Activated CD8-positive, alpha-beta T cell treated with anti-CD3 and anti-CD28 coated beads for 36 hours (primary cell): Measurements from ENCODE around the gene RRM2. TPM values are rescaled to one million over a fixed set of nuclear protein-coding genes. Genes with fewer than 3 reads are reported as not detected.

ENCODE experiments used
- ATAC-seq: fragments of 200-7000 bp; cut with Tn5 transposase; one replicate; pipeline ENCODE4 v1.10.0; 2021; ENCODE audit warnings: mild to moderate bottlenecking, moderate library complexity
- CTCF ChIA-PET: fragments of 350-600 bp; sonication (Branson Sonifier 250); formaldehyde crosslinking; loops from one replicate; lab custom pipeline; 2021; ENCODE audit warnings: antibody characterized with exemption; lab: Charles Lee
- POLR2A ChIA-PET: fragments of 350-600 bp; sonication (Branson Sonifier 250); formaldehyde crosslinking; loops from one replicate; lab custom pipeline; 2021; ENCODE audit warnings: antibody characterized with exemption; lab: Charles Lee
- DNase-seq: peaks from one replicate; pipeline ENCODE4 v3.0.0-alpha.2; 2020
- H3K27ac Mint-ChIP-seq: one replicate; pipeline ENCODE4 v1.8.0; 2021; ENCODE audit warnings: mild to moderate bottlenecking, mixed read lengths
- H3K27me3 Mint-ChIP-seq: one replicate; pipeline ENCODE4 v1.8.0; 2021; ENCODE audit warnings: mixed read lengths
- H3K36me3 Mint-ChIP-seq: one replicate; pipeline ENCODE4 v1.8.0; 2021; ENCODE audit warnings: low read depth, mixed read lengths
- H3K4me1 Mint-ChIP-seq: one replicate; pipeline ENCODE4 v1.8.0; 2021; ENCODE audit warnings: low read depth, mixed read lengths
- H3K4me3 Mint-ChIP-seq: one replicate; pipeline ENCODE4 v1.8.0; 2021; ENCODE audit warnings: mild to moderate bottlenecking, moderate library complexity, mixed read lengths
- H3K9me3 Mint-ChIP-seq: one replicate; pipeline ENCODE4 v1.8.0; 2021; ENCODE audit warnings: mixed read lengths
- CTCF ChIP-seq: fragments of 200-600 bp; IDR thresholded peaks from one replicate; pipeline ENCODE4 v1.8.0; 2022; ENCODE audit warnings: antibody characterized with exemption, mild to moderate bottlenecking
- intact Hi-C: fragments of 100-400 bp; cut with micrococcal nuclease; formaldehyde crosslinking; loops from one replicate; pipeline ENCODE4 v1.10.0; 2022
- total RNA-seq, 2 experiments: library from RNA; stranded (reverse); gene quantifications; one replicate each; pipeline ENCODE4 v1.2.3, GENCODE V29; 2021

The RRM2 gene
- total RNA-seq, result 100 to 1,000 TPM; 368 to 396 TPM

DNA sequence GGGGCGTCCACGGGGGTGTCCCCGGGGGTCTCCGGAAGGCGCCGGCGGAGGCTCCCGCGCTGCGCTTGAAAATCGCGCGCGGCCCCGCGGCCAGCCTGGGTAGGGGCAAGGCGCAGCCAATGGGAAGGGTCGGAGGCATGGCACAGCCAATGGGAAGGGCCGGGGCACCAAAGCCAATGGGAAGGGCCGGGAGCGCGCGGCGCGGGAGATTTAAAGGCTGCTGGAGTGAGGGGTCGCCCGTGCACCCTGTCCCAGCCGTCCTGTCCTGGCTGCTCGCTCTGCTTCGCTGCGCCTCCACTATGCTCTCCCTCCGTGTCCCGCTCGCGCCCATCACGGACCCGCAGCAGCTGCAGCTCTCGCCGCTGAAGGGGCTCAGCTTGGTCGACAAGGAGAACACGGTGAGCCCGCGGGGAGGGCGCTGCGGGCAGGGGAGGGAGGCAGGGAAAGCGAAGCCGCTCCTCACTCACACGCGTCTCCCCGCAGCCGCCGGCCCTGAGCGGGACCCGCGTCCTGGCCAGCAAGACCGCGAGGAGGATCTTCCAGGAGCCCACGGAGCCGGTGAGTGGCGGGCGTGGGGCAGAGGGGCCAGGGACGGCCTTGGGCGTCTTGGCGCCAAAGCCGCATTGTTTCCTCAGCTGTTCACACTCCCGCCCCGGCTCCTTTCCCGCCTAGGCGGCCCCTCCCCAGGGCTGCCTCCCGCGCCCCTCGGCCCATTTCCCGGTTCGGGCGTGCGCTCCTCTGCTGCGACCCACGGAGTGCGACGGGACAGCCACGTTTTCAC lies at the start of gene RRM2:
TSS of gene RRM2 (plus strand) at position 240 of the 781 bp plus-strand sequence. CDS start at position 300, 60 bp downstream.
- Mint-ChIP-seq H3K27me3 (peaks cover 2% of the 10 kb centered on the region), H3K4me1 (peaks cover 37% of the 10 kb centered on the region), H3K36me3 (peaks cover 64% of the 10 kb centered on the region), H3K27ac (peak within 1 kb of the TSS; percentile 98), H3K9me3 (no peaks in the 10 kb centered on the region), H3K4me3 (peak within 1 kb of the TSS; percentile 94)
- no peak for TF ChIP-seq CTCF
- ATAC-seq (peak; percentile 80), DNase-seq (peak; percentile 98)
- POLR2A ChIA-PET, result interaction anchor here (1.0 to 8.0 kb wide), 13 partner anchors 8 to 324 kb away, joined by 3 to 67 read pairs (median 4); partner anchors contain the start of genes ODC1 and TAF1B
- CTCF ChIA-PET, result interaction anchor here (0.8 to 4.3 kb wide), 2 partner anchors 54 to 312 kb away, joined by 3 to 46 read pairs; no protein-coding TSS in a partner anchor
- intact Hi-C loops, result loop anchor here (5.0 to 10.0 kb wide), 3 partner anchors 40 to 325 kb away; partner anchors contain the start of genes CYS1, HPCAL1 and ODC1

GRCh38 chr2:10073706-10074105 lies 48.8 kb upstream of the RRM2 start:
- POLR2A ChIA-PET, result interaction anchor here (0.6 to 1.5 kb wide), 2 partner anchors 12 to 374 kb away, joined by 3 read pairs; no protein-coding TSS in a partner anchor

DNA sequence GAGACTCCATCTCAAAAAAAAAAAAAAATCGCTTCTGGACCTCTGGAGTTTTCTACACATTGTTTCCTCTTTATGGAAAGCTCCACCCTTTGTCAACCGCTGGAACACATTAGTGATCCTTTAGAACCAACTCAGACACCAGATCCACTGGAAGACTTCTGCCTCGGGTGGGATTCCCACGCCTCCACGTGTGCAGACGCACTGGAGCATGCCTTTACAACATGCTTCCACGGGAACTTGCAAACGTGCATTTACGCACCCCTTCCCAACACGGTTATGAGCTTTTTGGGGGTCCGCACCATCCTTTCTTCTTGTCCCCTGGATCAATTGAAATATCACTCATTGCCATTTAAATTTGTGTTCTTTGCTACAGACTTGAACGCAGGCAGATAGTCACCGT lies 47.4 kb upstream of the RRM2 start:
- Mint-ChIP-seq H3K27me3 (peaks cover 53% of the 10 kb centered on the region), H3K9me3 (no peaks in the 10 kb centered on the region), H3K27ac (no peak overlapping the region), H3K36me3 (no peaks in the 10 kb centered on the region), H3K4me3 (no peak overlapping the region), H3K4me1 (peaks cover 9% of the 10 kb centered on the region)
- CTCF ChIA-PET, result interaction anchor here (1.2 to 12.0 kb wide), 4 partner anchors 16 to 360 kb away, joined by 3 to 178 read pairs (median 94); no protein-coding TSS in a partner anchor
- DNase-seq (no peak), ATAC-seq (no peak)
- intact Hi-C loops, result no loop called here
- POLR2A ChIA-PET, result interaction anchor here (1.0 kb wide), 1 partner anchor 60 kb away, joined by 4 read pairs; no protein-coding TSS in a partner anchor
- no peak for TF ChIP-seq CTCF

More at GRCh38 chr2:10073706-10074105, 48.8 kb upstream of the RRM2 start:
- no peak for ATAC-seq
- peaks cover 47% of the 10 kb centered on the region for H3K27me3 Mint-ChIP-seq
- intact Hi-C loops, result loop anchor here (2.0 kb wide), 1 partner anchor 363 kb away; no protein-coding TSS in a partner anchor
- no peaks in the 10 kb centered on the region for H3K9me3 Mint-ChIP-seq
- DNase-seq, result no peak
- CTCF ChIA-PET, result interaction anchor here (0.7 to 12.0 kb wide), 20 partner anchors 8 to 366 kb away, joined by 3 to 178 read pairs (median 17); partner anchors contain the start of gene CYS1
- H3K36me3 Mint-ChIP-seq, result no peaks in the 10 kb centered on the region
- TF ChIP-seq CTCF, result no peak
- H3K4me3 Mint-ChIP-seq, result no peak overlapping the region
- H3K27ac Mint-ChIP-seq, result no peak overlapping the region
- peaks cover 7% of the 10 kb centered on the region for H3K4me1 Mint-ChIP-seq

GRCh38 chr2:10075571-10076209 lies 46.8 kb upstream of the RRM2 start:
- Mint-ChIP-seq H3K36me3 (no peaks in the 10 kb centered on the region), H3K4me3 (no peak overlapping the region), H3K27me3 (peaks cover 53% of the 10 kb centered on the region), H3K4me1 (peaks cover 9% of the 10 kb centered on the region), H3K27ac (no peak overlapping the region), H3K9me3 (no peaks in the 10 kb centered on the region)
- intact Hi-C loops, result no loop called here
- ChIA-PET POLR2A (interaction anchor here (0.7 to 1.0 kb wide), 3 partner anchors 11 to 60 kb away, joined by 3 to 4 read pairs (median 3); no protein-coding TSS in a partner anchor), CTCF (interaction anchor here (2.4 to 12.0 kb wide), 4 partner anchors 15 to 359 kb away, joined by 9 to 178 read pairs (median 94); no protein-coding TSS in a partner anchor)
- no peak for TF ChIP-seq CTCF
- DNase-seq (no peak), ATAC-seq (no peak)
